Pons (tissue), 1 donor: Measurements from ENCODE around the gene SALL4.
"Not testable (repeated sequence)": the region's sequence is repeated elsewhere in the genome, so short reads cannot be mapped to it uniquely, and the experiment has no call there.

Experiments
- DNase-seq: peaks from one replicate; pipeline ENCODE4 v3.0.0-alpha.2; 2016; ENCODE audit warnings: low spot score

SALL4 gene

DNA sequence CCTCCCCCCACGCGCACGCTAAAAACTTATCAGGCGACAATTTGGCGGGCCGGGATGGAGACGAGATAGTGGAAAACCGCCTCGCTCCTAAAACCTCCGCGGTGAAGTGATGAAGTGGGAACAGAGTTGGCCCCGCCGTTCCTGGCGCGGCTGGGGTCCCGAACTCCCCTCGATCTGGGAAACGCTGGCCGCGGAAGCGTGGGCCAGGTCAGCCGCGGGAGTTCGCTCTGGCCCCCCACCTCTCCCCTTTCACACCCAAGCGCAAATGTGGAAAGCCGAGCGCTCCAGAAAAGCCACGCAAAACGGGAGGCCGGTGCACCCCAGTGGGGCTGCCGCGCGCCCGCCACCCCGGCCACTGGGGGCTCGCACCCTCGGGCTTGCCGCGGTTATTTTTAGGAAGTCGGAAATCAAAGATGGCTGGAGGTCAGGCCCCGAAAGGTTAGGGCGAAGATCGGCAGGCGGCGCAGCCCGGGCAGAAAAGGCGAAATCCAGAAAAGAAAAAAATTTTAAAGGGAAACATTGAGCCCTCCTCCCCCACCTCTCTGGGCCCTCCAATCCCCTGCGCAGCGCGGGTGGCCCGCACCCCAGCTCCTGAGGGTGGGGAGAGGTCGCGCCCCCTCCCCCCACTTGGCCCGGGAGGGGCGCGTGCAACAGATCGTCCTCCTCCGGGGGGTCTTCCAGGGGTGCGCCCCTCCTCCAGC lies 1.0 kb downstream of the SALL4 start:
- no peak for DNase-seq

DNA sequence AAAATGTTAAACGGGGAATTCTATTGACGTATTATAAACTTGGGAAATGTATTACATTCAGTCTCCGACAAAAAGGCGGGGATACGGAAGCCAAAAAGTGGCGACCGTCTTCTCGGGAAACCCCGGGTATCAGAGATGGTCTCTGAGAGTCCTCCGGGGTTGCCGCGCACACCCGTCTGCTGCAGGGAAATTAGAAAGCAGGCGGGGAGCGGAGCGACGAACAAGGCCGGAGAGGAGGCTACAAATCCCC lies 1.5 kb downstream of the SALL4 start:
- DNase-seq, result no peak

DNA sequence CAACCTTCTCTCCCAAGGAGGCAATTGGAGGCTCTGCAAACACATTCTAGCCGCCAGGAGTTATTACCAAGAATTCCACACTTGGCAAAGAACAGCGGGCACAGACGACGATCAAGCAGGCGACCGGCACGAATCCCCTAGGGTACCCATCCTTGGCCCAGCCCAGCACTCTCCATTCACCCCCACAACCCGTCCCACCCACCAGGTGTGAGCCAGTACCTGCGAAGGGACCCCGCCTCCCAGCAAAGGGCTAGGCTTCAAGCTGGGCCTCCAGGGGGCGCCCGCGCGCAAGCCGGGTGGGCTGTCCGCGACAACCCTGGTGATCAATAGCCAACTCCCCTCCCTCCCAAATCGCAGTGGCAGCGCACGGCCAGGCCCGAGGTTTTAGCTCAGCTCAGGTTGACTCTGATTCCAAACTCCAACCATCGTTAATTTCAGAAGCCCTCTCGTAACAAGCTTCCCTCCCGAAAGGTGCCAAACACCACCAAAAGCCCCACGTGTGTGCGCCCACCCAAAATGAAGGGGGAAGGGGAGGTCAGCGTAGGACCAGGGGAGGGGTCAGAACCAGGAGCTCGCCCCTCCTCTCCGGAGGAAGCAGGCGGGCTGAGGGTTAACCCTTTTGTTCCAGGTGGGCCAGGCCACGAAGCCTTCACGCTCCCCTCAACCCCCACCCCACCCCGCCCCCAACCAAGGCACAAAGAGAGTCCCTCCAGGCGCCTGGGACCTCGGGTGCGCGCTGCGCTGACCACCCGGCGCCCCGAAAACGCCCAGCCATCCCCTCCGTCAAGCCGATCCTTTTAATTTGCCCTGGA lies 2.1 kb downstream of the SALL4 start:
- peak; percentile 7 for DNase-seq

DNA sequence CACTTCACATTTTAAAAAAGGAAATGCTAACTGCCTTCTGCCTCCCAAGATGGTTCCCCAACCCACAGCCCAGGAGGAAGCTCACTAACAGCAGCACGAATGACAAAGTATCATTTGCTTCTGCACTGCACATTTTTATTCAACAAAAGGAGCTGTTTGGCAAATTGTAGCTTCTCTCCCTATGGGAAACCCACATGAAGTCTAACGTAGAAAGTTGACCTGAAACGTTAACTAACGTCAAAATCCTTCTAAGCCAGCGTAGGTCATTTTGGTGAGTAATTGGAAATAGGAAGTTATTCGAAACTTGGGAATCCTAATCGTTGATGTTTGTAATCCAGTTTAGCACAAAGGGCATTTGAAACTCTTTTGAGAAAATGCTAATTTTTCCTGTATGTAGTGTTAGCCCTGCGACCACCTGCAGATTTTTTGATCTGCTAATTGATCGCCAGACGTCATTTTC lies 2.9 kb downstream of the SALL4 start:
- DNase-seq, result no peak

DNA sequence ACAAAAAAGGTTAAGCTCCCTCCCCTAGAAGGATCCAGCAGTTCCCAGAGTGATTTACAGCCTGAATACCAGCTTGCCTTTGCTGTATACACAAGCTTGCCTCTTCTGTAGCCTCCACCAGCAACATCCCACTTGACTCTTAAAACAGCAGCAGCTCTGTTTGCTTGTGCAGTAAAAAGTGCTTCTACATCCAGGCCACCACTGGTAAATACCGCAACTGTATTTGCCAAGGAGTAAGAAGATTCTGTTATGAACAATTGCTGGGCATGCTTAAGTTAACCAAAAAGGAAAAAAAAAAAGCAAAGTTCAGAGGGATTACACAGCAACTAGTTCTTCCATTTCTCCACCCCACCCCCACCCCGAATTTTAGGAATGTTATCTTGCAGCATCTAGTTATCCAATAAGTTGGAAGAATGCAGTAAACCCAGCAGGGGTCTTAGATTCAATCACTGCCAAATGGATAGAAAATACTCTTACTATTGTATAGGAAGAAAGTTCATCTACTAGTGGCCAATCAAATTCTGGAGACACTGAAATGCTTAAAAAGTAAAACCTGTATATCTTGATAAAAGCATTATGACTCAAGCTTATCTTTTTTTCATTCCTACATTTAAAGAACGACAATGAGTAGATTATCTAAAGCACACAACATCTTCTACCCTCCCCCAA lies 4.8 kb downstream of the SALL4 start:
- DNase-seq, result peak; percentile 11

DNA sequence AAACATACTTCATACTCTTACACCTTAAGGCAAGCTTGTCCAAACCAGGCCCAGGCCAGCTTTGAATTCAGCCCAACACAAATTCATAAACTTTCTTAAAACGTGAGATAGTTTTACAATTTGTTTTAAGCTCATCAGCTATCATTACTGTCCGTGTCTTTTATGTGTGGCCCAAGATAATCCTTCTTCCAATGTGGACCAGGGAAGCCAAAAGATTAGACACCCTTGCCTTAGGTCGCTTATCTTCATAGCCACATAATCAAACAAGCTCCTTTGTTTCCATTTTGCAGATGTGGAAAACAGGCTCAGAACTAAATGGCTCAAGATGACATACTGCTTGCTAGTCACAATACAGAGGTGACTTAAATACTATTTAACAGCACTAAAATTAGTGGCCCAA lies 6.0 kb downstream of the SALL4 start:
- no peak for DNase-seq

DNA sequence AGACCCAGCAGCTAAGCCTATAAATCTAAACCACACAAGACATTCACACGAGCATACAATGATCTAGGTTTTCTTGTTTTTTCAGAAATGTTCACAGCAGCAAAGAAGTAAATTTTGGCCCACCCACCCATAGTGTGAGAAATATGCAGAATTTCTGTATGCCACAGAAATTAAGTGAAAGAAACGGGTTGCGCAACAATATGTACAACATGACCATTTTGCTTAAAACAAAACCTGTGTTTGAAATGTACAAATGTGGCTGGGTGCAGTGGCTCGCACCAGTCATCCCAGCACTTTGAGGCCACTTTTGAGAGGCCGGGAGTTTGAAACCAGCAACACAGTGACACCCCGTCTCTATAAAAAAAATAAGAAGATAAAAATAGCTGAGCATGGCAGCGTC lies 9.4 kb downstream of the SALL4 start:
- DNase-seq, result no peak

DNA sequence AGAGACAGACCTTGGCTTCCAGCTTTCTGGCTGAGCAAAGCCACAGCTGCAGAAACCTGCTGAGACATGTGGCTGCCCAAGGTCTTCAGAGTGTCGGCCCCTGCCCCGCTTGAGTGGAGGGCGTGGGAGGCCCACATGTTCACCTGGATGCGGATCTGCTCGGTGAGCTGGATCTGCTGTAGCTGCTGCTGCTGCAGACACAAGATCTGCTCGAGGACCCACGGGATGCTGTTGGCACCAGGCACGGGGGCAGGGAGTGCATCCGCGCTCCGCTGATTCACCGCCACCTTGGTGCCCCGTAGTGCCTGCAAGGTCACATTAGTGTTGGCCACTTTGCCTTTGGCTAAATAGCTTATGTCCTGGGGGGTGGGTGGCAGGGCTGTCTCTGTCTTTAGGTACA lies 10.7 kb downstream of the SALL4 start:
- no peak for DNase-seq

DNA sequence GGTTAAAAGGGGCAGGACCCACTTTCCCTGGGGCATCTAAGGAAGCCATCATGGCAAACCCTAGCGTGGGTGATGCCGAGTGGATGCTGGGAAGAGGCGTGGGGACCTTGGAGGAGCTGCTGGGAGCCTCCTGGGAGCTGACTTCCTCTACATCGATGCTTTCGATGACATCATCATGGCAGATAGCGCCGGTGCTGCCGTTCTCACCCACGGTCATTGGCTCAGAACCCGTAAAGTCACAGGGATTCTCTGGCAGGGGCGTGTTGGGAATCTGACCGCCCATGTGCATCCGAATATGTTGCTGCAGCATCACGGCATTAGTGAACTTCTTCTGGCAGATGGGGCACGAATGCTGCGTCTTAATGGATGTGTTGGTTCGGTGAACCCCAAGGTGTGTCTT lies 12.1 kb downstream of the SALL4 start:
- DNase-seq, result no peak

DNA sequence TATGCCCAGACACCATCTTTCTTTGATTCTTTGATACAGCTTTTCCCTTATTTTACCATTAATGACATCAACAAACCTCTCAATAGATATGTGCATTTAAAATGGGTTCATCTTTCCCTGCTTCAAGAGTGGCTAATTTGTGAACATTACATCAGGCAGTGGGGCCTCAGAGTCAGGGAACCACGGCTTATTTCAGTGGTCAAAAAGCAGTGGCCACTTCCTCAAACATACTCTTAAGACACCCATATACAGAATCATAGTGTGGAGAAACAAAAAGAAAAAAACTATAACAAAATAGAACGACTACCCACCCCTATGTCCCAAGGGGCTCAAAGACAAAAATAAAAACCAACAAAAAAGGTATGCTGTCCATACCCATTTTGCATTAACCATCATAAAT lies 12.9 kb downstream of the SALL4 start:
- DNase-seq, result no peak

DNA sequence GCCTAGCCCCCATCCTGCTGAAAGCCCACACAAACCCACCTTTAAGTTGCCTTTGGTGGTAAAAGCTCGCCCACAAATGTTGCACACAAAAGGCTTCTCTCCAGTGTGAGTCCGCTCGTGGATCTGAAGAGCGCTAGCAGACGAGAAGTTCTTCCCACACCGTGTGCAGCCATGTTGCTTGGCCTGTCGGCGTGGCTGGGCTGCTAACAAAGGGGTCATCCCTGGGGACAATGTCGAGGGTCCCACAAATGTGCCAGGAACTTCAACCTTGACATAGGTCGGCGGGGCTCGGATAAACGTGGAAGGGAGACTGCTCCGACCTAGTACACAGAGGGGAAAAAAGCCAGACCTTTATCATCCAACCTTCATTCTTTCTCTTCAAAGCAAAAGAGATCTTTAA lies 13.5 kb downstream of the SALL4 start:
- no peak for DNase-seq

DNA sequence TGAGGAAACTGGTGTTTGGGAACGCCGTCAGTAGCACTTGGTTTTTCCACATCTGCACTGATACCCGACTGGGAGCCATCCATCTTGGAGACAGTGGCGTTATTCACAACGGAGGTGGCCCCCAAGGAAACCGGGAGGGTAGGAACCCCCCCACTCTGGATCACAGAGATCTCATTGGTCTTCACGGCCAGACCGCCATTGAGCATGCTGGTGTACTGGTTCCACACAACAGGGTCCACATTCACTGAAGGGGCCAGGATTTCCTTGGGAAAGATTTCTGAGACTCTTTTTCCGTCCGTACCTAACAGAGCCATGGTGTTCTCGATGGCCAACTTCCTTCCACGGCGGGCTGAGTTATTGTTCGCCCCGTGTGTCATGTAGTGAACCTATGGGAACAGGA lies 18.0 kb downstream of the SALL4 start:
- no peak for DNase-seq

DNA sequence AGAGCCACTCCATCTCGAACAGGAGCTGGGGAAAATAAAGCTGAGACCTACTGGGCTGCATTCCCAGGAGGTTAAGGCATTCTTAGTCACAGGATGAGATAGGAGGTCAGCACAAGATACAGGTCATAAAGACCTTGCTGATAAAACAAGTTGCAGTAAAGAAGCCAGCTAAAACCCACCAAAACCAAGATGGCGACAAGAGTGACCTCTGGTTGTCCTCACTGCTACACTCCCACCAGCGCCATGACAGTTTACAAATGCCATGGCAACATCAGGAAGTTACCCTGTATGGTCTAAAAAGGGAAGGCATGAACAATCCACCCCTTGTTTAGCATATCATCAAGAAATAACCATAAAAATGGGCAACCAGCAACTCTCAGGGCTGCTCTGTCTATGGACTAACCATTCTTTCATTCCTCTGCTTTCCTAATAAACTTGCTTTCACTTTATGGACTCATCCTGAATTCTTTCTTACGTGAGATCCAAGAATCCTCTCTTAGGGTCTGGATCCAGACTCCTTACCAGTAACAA lies 24.0 kb downstream of the SALL4 start:
- not testable (repeated sequence) for DNase-seq

DNA sequence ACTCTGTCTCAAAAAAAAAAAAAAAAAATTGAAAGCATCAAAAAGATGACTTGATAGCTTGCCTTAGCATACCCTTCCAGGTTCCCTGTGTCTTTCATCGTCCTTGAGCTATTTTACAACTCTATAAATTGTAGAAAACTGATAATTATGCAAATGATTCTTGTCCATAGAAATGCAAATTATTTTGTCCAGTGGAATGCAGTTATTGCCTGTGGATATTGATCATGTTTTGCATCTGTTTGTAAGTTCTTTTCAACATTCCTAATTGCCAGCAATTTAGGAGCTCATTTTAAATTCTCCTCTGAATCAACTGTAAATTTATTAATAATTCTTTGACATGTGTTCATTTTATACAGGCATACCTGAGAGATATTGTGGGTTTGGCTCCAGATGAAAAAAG lies 27.1 kb downstream of the SALL4 start:
- no peak for DNase-seq

DNA sequence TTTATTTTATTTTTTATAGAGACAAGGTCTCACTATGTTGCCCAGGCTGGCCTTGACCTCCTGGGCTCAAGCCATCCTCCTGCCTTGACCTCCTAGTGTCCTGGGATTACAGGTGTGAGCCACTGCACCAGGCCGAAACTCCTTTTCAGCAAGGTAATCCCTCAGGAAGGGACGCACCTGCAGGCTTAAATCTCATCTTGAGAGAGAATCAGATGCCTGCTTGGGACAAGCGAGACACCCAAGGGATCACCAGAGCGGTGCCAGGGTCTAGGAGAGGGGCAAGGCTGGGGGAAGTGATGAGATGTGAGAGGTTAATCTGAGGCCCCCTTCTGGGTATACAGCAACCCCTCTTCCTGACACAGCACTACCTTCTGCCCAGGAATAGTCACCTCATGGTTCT lies 30.1 kb downstream of the SALL4 start:
- DNase-seq, result no peak

DNA sequence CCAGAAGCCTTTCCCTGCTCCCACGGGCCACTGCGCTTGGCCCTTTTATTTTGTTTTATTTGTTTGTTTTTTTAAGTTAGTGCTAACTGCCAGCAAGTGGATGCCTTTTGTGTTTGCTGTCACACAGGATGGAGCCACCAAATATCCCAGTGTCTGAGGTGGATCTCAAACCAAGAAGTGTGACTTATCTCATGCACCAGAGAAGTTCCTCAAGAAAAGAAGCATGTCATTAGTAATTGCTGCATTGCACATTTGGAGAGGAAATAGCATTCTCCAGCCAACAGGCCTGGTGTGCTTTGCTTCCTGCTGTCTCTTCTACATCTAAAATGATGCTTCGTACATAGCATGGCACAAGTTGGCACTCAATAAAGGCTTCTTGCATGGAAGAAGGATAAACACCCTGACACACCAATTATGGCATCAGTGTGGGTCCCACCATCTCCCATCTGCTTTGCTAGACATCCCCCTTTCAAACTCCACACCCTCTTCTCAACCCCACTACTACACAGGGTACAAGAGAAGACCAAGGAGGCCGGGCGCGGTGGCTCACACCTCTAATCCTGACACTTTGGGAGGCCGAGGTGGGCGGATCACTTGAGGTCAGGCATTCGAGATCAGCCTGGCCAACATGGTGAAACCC lies 32.2 kb downstream of the SALL4 start:
- no peak for DNase-seq

DNA sequence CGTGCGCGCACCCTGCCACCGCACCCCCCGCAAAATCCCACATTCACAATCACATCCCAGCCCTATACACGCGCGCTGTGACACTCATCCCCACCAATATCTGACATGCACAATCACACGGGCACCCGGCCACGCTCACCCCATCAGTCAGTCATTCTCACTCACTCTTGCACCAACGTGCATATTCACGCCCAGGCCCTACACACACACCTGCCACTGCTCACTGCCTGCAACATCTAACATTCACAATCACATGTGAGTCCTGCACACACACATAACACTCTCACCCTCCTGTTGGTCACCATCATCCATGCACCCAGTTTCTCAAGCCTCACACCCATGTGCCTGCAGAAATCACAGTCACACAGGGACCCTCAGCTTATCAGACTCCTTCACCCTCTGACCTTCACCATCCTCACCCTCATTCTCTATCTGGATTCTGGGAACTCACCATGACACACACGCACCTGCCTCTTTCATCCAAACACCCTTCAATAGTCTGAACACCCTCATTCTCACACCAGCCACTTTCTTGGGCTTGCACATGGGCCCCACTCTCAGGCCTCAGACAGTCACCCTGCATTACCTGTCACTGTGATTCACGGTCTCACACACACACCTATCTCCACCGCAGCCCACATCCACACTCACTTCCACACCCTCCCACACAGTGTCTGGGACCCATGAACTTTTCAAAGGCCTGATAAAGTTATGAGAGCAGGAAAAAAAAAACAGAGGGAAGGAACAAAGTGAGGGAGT lies 33.4 kb downstream of the SALL4 start:
- no peak for DNase-seq

DNA sequence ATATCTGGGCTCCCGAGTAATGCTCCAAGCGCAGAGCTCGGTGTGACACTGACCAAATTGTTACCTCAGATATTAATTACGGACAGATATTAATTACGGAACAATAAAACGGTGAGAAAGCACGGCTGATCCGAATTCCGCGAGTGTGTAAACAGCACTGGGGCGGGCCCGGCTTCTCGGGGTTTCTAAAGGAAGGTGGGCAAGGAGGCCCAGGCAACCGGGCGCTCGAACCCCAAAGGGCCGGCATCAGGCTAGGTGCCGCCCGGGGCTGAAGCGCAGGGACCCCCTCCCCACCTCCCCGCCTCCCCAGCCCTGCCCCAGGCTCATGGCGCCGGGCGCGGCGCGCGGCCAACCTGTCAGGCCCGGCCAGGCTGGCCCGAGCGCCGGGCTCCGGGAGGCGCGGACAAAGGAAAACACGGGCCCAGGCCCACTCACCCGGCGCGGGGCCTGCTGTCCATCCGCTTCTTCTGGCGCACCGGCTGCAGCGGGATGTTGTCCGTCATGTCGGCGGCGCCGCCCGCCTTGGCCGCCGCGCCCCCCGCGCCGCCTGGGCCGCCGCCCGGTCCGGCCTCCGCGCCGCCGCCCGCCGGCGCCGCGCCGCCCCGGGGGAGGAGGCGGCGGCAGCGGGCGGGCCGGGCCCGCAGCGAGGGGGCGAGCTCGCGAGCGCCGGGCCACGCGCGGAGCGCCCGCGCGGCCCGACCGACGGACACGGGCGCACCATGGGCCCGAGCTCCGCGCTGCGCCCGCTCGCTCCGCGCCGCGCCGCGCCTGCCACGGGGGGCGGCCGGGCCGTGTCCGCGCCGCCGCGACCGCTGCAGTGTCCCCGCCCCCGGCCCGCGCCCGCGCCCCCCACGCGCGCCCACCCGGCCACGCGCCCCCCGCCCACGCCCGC lies 34.2 kb downstream of the SALL4 start, which contains the start of gene ATP9A:
Gene ATP9A (minus strand): TSS at position 524 of the 892 bp plus-strand sequence. CDS start 21 bp downstream, at position 503.
- DNase-seq, result no peak

DNA sequence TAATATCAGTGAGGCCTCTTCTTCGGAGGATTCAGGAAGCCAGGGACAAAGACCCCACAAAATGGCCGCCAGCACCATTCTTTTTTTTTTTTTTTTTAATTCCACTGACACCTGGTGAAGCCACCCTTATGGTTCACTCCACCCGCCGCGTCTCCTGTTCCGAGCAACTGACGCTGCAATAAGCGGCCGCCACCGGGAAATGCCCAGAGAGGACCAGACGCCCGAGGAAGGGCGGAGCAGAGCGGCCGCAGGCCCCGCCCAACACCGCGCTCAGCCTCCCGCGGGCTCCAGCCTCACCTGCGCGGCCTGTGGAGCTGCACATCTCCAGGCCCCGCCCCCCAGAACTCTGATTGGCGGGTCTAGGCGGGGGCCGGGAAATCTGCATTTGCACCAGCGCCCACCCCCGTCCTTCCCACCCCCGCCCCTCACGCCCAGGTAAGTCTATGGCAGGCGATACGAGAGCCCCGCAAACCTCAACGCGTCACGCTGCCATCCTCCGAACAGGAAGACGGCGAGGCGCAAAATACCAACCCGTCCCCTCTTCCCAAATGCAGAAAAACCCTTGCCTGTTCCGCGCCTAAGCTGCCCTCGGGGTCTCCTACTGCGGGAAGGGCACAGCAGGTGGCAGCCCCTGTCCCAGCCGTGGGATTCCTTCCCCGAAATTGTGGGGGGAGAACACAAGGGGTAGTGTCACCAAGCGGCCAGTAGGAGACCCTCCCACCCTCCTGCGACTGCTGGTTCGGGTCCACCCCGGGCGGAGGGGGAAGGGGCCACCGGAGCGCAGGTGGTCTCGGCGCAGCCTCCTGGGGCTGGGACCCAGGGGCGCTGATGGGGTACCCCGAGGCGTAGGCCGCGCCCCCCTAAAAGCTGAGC lies 35.1 kb downstream of the SALL4 start:
- peak; percentile 51 for DNase-seq

DNA sequence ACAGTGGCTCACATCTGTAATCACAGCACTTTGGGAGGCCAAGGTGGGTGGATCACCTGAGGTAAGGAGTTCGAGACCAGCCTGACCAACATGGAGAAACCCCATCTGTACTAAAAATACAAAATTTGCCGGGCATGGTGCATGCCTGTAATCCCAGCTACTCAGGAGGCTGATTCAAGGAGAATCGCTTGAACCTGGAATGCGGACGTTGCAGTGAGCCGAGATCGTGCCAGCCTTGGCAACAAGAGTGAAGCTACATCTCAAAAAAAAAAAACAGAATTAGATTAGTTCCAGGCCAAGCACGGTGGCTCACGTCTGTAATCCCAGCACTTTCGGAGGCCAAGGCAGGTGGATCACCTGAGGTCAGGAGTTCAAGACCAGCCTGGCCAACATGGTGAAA lies 36.9 kb downstream of the SALL4 start:
- DNase-seq, result not testable (repeated sequence)
